Central memory CD4-positive, alpha-beta T cell (primary cell): Measurements from ENCODE around the gene SIPA1.
A peak's percentile ranks its signal among the peaks of the same experiment; 100 is the strongest.

Experiments used
- DNase-seq: peaks from one replicate; pipeline ENCODE4 v3.0.0; 2022

Gene SIPA1

DNA sequence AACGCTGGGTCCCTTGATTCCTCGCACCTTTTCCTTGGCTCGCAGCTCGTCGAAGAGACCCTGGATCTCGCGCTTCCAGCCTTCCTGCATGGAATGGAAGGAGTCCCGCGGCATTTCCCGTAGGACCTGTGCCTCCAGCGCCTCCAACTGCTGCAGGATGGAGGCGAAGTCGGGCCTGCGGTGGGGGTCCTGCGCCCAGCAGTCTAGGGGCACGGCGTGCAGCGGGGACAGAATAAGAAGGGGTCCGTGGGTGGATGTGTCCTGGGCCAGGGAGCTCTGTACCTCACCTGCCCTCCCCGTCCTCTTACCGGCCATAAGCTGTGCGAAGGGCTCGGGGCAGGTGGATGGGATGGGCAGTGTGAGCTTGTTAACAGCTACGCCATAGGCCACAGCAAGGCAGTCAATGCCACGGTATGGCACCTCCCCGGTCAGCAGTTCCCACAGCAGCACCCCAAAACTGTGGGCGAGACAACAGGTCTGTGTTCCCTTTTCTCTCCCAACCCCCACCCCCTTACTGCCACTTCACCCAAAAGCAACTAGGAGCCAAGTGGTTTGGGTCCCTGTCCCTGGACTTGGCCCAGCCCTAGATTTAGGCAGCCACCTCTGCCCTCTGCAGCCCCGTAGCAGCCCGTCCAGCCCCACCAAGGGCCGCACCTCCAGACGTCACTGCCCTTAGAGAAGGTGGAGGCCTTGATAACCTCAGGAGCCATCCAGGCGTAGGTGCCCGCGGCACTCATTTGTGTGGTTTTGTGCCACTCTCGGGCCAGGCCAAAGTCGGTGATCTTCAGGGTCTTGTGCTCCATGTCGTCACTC, 30.1 kb upstream of the SIPA1 start:
- DNase-seq: no peak

DNA sequence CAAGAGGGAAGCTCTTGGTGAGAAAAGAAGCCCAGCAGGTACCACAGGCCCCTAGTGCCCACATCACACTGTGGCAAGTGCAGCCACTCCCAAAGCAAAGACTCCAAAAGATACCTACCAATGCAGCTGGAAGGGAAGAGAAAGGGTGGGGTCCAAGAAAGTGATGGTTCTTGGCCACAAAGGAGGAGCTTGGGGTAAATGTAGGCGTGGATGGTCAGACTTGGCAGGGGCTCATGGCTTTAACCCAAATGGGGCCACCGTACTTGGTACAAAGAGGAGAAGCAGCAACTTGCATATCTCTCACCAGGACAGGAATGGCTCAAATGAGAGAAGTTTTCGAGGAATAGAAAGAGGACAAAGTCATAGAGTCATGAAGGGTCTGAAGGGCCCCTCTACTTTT, 28.7 kb upstream of the SIPA1 start:
- DNase-seq: no peak

DNA sequence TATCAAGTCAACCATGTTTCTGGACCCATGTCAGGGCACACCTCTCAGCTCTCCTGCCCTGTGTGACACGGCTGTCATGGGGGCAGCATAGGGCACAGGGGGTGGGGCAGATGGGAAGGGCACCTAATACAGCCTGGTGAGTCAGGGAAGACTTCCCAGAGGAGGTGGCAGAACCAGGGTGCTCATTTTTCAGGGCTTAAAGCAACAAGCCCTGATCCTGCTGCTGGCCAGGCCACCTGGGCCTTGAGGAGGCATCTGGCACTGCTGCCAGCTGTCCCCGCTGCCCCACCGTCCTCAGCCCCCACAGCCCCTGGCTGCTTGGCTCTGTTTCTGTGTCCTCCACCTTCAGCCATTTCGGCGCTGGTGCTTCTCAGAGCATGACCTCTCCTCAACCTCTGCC, 28.2 kb upstream of the SIPA1 start:
- no peak for DNase-seq

DNA sequence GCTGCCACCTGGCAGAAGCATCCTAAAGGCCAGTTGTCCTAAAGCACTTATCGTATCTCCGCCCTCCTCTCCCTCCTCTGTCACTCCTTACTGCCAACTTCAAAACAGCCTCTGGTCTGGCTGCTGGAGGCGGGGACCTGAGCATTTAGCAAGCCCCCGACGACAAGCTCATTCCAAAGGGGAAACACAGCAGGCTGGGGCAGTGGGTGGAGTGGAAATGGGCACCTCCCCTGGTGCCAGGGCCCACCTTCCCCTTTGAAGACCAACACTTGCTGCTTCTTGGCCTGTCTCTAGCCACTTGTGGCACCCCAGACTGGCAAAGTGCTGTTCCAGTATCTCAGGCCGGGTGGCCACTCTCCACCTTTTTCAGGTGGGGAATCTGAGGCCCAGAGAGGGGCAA, 27.5 kb upstream of the SIPA1 start:
- no peak for DNase-seq

DNA sequence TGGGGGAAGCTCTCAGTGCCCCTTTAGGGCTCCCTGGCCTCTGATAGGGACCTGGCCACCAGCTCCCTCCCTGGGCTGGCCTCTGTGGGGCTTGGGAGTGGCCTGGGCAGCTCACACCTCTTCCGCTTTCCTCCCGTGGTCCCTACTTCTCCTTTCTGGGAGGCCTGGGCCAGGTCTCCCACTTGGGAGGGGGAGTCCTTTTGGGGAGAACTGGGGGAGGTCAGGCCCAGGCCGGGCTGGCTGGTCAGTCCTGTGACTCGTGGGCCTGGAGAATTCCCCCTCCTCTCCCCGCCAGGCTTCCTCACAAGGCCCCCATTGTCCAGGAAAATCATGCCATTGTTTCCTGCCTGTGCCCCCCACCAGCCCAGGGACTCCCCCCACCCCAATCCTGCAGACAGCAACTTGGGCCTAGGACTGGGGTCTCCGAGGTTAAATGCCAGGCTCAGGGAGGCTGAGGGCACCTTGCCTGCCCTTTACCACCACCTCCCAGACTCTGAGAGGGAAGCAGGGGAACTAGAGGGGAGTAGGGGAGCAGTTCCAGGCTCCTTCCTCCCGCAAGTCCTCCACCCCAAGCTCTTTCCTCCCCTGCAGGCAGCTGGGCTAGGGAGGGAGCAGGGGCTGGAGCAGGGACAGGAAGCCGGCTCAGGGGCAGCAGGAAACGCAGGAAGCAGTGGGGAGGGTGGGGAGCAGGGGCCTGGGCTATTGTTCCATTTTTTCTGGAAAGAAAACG, 26.7 kb upstream of the SIPA1 start:
- DNase-seq: no peak

- DNase-seq: no peak
Measured at GRCh38 chr11:65611758-65612603, 25.9 kb upstream of the SIPA1 start.

GRCh38 chr11:65612691-65613090, 25.2 kb upstream of the SIPA1 start:
- DNase-seq: no peak

DNA sequence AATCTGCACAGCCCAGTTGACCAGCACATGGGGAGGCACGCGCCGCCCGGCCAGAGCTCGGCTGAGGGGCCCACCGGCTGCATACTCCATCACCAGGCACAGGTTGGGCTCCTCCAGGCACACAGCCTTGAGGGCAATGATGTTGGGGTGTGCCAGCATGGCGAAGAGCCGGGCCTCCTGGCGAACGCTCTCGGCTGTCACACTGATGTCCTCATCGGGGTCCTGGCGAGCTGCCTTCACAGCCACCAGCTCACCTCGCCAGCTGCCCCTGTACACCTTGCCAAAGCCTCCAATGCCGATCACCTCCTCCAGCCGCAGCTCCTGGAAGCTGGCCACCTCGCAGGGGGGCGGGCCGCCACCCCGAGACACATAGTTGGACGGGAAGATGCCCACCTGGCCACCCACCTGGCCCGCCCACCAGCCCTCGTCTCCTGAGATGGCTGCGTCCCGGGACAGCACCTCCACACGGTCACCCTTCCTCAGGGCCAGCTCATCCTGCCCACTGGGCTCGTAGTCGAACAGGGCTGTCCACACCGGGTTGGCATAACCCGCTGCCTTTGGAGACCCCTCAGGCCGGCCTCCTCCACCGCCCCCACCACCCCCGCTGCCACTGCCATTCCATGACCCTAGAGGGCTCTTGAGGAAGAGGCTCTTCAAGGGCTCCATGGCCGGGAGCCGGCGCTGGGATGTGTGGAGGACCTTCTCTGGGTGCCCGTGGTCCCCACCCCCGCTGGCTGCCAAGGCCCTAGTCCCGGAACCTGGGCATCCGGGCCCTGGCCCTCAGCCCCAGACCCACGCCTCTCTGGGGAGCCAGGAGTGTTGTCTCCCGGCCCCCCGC, 24.6 kb upstream of the SIPA1 start:
- no peak for DNase-seq

- DNase-seq: peak; percentile 100
Measured at GRCh38 chr11:65615229-65615949, 22.5 kb upstream of the SIPA1 start, which contains the start of gene PCNX3. TSS of gene PCNX3 (plus strand) at chr11:65615776. CDS start at chr11:65616312, 536 bp downstream.

GRCh38 chr11:65615950-65616574, 21.8 kb upstream of the SIPA1 start:
- DNase-seq: no peak

DNA sequence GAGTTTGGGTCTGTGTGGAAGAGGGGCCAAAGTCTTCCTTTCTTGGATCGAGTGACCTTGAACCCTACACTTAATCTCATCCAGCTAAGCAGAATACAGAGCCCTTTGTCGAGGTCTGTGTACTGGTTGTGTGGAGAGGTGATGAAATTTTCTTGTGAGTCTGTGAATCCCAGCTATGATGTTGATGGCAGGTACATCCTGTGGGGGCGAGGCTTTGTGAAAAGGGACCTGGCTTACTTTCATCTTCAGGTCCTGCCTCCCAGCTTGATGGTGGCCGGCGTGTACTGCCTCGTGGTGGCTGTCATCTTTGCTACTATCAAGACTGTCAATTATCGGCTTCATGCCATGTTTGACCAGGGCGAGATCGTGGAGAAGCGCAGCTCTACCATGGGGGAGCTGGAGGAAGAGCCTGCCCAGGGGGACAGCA, 21.3 kb upstream of the SIPA1 start:
- DNase-seq: no peak

- no peak for DNase-seq
Measured at GRCh38 chr11:65617136-65617850, 20.6 kb upstream of the SIPA1 start.

- DNase-seq: no peak
Measured at GRCh38 chr11:65617990-65618751, 19.7 kb upstream of the SIPA1 start.

DNA sequence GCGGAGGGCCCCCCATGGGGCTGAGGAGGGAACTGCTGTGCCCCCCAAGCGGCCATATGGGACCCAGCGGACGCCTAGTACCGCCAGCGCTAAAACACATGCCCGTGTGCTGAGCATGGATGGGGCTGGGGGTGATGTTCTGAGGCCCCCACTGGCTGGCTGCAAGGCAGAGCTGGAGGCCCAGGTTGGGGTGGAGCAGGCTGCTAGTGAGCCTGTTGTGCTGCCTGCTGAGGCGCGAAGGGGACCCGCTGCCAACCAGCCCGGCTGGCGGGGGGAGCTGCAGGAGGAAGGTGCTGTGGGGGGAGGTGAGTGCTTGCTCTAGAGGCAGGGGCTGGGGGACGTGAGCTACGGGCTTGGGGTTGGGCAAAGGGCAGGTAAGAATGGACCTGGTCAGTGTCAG, 19.1 kb upstream of the SIPA1 start:
- DNase-seq: no peak

DNA sequence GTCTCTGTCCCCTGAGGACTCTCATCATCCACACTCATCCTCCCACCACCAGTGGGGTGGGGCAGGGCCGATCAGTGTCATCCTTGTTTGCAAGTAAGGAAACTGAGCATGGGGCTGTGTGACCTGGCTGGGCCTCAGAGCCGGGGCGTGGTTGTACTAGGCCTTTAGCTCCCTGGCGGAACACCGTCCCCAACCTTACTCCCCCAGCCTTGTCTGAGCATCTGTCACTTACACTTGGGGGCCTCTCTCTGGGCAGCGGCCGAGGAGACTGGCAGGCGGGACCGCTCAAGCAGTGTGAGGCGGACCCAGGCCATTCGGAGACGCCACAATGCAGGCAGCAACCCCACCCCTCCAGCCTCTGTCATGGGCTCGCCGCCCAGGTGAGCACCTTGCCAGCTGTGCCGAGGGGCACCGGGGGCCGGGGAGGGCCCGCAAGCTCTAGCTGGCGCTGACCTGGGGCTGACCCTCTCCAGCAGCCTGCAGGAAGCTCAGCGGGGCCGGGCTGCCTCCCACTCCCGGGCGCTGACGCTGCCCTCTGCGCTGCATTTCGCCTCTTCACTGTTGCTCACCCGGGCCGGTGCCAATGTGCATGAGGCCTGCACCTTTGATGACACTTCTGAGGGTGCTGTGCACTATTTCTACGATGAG, 18.5 kb upstream of the SIPA1 start:
- DNase-seq: no peak

DNA sequence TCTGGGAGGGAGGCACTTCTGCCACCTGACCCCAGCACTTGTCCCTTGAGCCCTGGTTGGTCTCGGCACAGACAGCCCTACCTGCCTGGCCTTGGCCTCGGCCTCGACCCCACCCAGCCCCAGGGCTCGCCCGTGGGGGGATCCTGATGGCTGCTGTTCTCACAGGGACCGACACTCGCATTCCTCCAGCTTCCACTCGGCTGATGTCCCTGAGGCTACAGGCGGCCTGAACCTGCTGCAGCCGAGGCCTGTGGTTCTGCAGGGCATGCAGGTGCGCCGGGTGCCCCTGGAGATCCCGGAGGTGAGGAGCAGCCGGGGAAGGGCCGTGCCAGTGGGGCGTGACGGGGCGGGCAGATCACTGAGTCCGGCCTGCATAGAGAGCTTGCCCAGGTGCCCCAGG, 17.2 kb upstream of the SIPA1 start:
- no peak for DNase-seq

- no peak for DNase-seq
Measured at GRCh38 chr11:65621460-65621859, 16.4 kb upstream of the SIPA1 start.

DNA sequence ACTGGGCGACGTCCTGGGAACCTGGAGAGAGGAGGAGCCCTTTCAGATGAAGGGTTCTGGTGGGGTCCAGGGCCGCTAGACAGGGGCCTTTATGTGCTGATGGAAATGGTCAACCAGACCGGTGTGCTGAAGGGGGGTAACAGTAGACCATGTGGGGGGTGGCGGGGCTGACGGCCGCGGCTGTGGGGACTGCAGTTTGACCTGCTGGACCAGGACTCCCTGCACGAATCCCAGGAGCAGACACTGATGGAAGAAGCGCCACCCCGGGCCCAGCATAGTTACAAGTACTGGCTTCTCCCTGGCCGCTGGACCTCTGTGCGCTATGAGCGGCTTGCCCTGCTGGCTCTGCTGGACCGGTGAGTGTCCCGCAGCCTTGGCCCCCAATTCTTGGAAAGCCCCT, 15.9 kb upstream of the SIPA1 start:
- no peak for DNase-seq

GRCh38 chr11:65623177-65623576, 14.7 kb upstream of the SIPA1 start:
- DNase-seq: no peak
